ENCODE data around the gene MYLK3.

Gene MYLK3

DNA sequence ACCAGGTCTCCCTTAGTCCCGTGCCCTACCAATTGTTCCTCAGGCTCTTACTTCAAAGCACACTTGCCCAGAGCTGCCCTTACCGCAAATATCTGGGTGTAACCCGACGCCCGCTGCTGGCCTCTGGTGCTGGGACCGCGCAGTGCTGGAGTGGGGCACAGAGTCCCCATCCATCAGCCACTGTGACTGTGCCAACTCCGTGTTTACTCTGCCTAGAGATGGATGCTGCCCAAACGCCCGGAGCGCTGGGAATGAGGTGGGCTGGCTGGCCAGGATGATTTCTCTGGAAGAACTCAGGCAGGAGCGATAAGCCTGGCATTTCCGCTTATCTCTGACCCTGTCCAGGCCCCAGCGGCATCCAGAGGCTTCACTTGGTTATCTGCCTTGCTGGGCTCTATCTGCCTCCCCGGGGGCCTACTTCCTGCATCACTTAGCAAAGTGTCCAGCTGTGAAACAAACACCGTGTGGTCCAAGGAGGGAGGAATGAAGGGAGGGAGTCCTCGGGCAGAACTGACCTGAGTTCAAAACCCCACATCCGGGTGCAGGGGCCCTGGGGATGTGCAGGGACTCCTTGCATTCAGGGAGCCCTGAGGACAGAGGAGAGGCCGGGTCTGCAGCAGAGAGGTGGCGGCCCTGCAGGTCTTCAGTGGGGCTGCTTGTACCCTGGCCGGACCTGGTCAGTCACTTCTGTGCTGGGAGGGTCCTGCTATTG, 9.4 kb upstream of the MYLK3 start:
- no peak for DNase-seq

DNA sequence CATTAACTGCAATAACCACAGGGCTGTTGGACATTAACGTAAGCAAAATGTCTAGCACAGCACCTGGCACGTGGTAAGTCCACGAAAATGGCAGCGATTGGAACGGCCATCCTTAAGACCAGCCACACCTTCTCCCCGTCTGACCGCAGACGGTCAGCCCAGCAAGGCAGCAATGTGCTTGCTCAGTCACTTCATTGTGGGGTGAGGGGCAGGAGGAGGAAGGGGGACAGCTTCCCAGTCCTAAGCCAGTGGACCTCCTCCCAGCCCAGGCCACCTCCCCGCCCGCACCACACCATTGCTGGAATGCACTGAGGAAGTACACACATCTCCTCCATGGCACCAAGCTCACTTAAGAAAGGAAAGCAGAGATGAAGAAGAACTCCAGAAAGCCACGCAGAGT, 8.6 kb upstream of the MYLK3 start:
- no peak for DNase-seq

DNA sequence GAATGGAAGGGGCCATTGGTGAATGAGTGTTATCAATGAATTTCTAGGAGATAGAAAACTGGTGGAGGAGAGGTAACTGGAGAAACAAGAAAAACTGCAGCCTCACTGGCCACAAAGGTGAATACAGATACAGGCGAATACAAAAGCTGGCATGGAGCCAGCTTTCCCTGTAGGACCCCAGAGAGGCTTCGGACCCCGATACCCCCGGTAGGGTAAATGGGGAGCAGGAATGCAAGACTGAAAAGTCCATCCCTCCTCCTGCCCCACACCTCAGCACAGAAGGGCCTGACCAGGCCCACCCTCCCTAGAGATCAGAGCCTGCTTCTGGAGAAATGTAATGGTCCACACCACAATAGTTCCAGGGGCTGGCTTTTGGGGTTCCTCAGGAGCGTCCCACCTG, 4.9 kb upstream of the MYLK3 start:
- no peak for DNase-seq

DNA sequence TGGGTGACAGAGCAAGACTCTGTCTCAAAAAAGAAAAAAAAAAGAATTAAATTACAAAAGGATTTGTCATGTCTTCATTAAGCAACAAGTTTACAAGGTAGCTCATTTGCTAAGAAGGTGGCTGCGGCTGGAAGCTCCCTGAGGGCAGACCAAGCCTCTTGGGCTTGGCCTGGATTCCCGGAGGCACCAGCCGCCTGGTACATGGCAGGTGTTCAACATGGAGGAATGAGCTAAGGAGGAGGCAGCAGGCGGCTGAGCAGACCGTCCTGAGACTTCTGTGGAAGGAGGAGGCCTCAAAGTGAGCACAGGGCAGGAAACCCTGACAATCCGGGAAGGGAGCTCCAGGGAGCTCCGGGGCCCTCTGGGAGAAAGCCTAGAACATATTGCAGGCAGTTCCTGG, 3.2 kb upstream of the MYLK3 start:
- DNase-seq = no peak

GRCh38 chr16:46748775-46749705, 896 bp upstream of the MYLK3 start:
- DNase-seq = no peak

DNA sequence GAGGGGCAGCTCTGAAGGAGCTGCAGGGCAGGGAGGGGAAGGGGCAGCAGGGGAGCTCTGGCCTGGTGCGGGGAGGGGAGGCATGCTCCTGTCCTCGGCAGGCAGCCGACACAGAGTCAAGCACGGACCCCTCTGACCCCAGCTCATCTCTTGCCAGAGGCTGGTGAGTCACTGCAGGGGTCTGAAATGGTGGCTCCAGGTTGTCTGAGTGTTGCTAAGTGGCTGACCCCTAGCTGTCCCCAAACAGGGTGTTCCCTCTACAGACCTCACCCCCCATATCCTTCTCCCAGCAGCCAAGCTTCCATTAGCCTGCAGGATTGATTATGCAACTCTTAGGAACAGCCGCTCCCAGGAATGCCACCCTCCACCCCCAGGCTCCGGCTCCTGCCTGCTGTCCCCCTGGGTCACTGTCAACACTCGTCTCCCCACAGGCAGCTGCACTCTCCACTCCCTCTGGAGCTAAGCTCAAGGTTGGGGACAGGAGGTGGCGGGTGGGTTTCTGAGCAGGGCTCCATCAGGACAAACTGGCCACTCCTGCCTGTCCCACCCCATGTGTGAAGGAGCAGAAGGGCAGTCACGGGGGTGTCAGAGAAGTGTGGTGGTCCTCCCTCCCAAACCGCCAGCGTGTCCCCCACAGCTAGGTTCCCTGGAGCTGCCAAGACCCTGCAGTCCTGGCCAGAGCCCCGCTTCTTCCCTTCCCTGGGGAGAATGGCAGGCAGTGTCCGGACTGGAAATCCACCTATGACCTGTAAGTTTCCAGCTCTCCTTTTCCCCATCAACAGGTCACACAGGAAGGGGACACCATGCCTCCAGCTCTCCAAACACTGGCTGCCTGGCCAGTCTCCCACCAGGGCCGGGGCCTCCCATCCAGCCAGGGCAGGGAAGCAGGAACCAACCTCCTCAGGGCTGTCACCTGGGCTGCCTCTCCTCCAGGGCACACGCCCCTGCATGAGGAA, 1.0 kb downstream of the MYLK3 start:
- no peak for DNase-seq

DNA sequence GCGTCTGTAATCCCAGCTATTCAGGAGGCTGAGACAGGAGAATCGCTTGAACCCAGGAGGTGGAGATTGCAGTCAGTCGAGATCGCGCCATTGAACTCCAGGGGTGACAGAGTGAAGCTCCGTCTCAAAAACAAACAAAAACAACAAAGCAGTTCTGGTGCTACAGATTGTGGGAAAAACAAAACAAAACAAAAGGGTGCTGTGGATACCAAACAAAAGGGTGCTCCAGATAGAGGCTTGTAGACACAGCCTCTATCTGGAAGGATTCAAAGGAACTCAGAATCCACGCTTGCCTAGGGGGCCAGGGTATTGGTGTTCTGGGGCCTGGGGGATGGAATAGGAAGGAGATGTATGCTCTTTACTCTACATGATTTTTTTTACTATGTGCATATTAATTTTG, 2.5 kb downstream of the MYLK3 start:
- no peak for DNase-seq

DNA sequence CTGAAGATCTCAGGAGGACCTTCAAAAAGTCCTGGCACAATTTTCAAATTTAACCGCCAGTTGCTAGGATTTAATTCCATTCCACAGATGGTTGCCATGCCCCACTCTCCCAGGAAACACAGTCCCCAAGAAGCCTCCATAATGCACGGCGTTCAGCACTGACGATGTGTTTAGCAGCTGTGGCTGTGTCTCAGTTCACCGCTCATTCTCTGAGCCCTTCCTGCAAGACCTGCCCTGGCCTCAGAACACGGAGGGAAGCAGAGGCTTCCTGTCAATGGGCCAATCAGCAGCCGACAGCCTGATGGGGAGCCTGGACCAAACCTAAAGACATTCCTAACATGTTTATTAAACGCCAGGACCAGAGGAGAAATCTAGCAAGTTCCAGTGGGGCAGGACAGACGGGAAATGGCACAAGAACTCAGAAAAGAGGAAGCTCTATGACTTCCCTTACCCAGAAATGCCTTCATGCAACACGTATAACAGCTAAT, 4.9 kb downstream of the MYLK3 start:
- DNase-seq = peak; percentile 67

GRCh38 chr16:46739934-46740333, 8.2 kb downstream of the MYLK3 start:
- DNase-seq = peak; percentile 65

- DNase-seq = no peak
Measured at GRCh38 chr16:46737621-46738214, 10.4 kb downstream of the MYLK3 start.

DNA sequence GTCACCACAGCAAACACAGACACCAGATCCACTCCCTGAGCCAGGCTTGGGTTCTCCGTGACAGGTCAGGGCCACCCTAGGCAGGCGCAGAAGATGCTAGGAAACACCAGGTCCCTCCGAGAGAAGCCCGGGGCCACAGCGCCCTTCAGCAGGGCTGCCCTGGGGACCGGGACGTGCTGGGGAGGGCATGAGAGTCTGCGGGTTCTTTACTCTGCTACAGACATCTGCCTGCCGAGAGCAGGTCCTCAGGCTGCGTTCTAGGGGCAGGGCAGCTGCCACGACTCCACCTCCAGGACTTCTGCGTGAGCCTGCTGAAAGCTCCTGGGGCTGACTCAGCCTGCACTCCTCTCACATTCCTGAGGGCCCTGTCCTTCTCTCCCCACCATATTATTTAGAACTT, 11.4 kb downstream of the MYLK3 start:
- DNase-seq = no peak

DNA sequence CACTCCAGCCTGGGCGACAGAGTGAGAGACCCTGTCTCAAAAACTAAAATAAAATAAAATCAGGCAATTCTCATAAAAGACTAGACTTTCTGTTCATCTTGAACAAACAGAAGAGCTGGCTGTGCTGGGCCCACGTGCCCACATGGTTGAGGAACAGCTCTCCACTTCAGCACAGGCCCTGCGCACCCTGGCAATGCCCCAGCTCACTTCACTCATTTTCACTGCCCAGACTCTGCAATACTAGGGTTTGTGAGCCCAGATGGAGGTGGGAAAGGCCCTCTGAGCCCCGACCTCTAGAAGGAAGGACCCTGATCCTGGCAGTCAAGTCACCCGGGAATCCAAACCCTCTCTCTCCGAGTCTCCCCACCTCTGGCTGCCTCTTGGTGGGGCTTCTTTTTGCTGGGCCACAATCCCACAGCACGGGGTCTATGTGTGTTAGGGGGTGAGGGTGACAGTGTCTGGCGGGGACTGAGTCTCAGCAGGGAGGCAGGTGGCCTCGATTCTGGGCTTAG, 14.8 kb downstream of the MYLK3 start:
- no peak for DNase-seq

- DNase-seq = no peak
Measured at GRCh38 chr16:46732561-46732960, 15.6 kb downstream of the MYLK3 start.

DNA sequence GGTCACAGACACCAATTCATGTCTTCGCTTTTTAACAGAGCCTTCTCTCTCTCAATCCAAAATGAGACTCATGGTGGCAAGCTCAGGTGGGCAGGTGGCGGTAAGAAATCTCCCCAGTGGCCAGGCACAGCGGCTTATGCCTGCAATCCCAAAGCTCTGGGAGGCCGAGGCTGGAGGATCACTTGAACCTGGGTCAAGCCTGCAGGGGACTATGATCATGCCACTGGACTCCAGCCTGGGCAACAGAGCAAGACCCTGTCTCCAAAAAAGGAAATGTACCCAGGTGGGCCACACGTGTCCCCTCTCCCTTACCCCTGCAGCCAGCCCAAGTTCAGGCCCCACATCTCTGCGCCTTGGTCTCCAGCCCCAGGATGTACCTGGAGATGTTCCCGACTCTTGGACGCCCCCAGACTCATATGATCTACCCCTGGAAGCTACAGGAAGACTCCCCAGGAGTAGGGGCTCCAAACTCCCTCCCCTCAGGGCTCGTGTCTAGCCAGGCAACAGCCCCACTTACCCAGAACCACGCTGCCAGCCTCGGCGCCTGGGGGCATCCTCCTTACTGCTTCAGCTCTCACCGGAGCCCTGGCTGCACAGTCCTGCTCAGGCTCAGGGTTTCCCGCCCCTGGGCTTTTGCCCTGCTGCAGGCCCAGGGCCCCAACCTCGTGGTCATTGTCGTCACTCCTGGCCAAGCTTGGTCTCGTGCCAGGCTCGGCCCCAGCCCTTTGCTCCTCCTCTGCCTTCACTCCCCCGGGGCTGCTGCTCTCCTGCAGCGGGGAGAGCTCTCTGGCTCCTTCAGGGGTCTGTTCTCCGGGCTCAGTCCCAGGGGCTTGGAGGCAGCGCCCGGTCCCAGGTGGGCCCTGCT, 16.2 kb downstream of the MYLK3 start:
- DNase-seq = no peak

GRCh38 chr16:46730801-46731690, 17.1 kb downstream of the MYLK3 start:
- no peak for DNase-seq

DNA sequence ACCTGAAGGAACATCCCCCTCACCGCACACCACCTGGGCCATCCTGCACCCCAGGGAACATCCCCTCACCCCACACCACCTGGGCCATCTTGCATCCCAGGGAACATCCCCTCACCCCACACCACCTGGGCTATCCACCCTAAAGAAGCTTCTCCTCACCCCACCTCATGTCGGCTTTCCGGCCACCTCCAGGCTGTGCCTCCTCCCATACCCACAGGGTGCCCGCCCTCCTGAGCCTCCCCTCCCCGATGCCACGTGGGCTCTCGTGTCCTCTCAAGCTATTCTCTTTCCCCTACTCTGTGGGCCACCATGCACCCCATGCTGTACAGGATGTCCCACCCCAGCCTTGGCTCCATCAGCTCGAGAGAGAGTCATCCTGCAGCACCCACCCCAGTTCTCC, 18.0 kb downstream of the MYLK3 start:
- DNase-seq = no peak

- no peak for DNase-seq
Measured at GRCh38 chr16:46729326-46729995, 18.7 kb downstream of the MYLK3 start.

DNA sequence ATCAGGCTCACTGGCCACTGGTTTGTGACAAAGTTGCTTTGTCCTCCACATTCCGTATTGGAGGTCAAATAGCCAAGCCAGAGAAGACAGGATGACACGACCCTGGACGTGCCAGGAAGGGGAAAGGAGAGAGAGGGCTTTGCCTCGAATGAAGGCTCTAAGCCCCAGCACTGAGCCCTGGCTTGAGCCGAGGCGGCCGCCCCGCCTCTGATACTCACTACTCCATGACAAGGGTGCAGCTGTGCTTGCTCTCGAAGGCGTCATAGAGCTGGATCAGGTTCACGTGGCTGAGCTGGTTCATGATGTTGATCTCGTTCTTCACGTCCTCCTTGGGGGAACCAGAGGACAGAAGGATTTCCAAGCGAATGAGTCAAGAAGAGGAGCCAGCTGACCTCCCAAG, 19.3 kb downstream of the MYLK3 start:
- DNase-seq = no peak

DNA sequence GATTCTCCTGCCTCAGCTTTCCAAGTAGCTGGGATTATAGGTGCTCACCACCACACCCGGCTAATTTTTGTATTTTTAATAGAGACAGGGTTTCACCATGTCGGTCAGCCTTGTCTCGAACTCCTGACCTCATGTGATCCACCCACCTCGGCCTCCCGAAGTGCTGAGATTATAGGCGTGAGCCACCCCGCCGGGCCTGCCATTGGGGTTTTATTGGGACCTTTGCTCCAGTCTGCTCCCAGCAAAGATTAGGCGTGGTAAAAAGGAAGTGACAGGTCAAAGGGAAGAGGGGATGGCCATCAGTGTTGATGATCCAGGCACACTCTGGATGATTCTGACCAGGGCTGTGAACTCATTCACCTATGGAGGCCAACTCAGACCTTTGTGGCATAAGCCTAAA, 20.5 kb downstream of the MYLK3 start:
- no peak for DNase-seq

DNA sequence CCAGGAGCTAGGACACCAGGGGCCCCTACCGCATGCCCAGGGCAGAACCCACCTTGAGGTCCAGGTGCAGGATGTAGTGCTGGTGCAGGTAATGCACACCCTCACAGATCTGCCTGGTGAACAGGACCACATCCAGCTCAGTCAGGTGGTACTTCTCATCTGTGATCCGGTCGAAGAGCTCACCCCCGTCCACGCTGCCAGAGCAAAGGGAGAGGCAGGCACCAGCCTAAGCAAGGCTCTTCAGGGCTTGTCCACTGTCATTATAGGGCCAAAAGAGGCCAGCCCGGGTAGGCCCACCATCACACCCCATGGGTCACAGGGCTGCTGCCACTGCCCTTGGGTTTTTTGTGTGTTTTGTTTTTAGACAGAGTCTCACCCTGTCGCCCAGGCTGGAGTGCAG, 21.0 kb downstream of the MYLK3 start:
- no peak for DNase-seq
